Testis (tissue), 3 donors: ENCODE data around the gene MINK1. TPM values are rescaled to one million over a fixed set of nuclear protein-coding genes. Genes with fewer than 3 reads are reported as not detected.

ENCODE experiments used
- DNase-seq: peaks from one replicate; pipeline ENCODE4 v3.0.0-alpha.2; 2019
- H3K27ac ChIP-seq, 2 donors: fragments of 200-600 bp; sonication (generic); one replicate each; pipeline ENCODE4 v1.5.1; 2019
- H3K27me3 ChIP-seq: fragments of 200-600 bp; sonication (generic); one replicate; pipeline ENCODE4 v1.5.1; 2019
- H3K36me3 ChIP-seq: fragments of 200-600 bp; sonication (generic); one replicate; pipeline ENCODE4 v1.5.1; 2017; ENCODE audit warnings: low read depth; ENCODE audit errors: missing control alignments
- H3K4me1 ChIP-seq: fragments of 200-600 bp; sonication (generic); one replicate; pipeline ENCODE4 v1.5.1; 2019
- H3K4me3 ChIP-seq, 2 donors: fragments of 200-600 bp; sonication (generic); one replicate each; pipeline ENCODE4 v1.5.1; 2017 to 2019
- H3K9me3 ChIP-seq: fragments of 200-600 bp; sonication (generic); one replicate; pipeline ENCODE4 v1.5.1; 2017
- CTCF ChIP-seq, 3 experiments: fragments of 450-650 bp in 2 of 3; fragments of 200-600 bp in 1 of 3; sonication (generic) in 1 of 3; IDR thresholded peaks; one replicate each; pipeline ENCODE4 v1.5.1; 2016 to 2019; ENCODE audit warnings: antibody characterized with exemption in 3 of 3, mild to moderate bottlenecking in 2 of 3, moderate library complexity in 1 of 3
- POLR2A ChIP-seq: fragments of 450-650 bp; IDR thresholded peaks from one replicate; pipeline ENCODE4 v1.6.1; 2017; ENCODE audit warnings: antibody characterized with exemption, mild to moderate bottlenecking, moderate library complexity
- WGBS, 2 donors: methylation state at CpG; one replicate each; pipeline ENCODE4 v1.1.5; 2018; 5-methylcytosine and 5-hydroxymethylcytosine counted together
- intact Hi-C: fragments of 100-400 bp; cut with DNase I; formaldehyde crosslinking; loops from one replicate; pipeline ENCODE4 v1.15.1; 2023; ENCODE audit warnings: low total_unique reads
- polyA plus RNA-seq: library from polyadenylated mRNA; stranded (reverse); fragments of 350-450 nt; fragmentation: Illumina TruSeq; extraction: RNeasy Lipid Tissue Mini Kit (QIAGEN cat#74804); gene quantifications from one replicate; pipeline ENCODE4 v1.2.3, GENCODE V29; 2014; ENCODE audit warnings: low read depth, low replicate concordance; ENCODE audit not compliant: insufficient read depth
- total RNA-seq, 2 donors: library from RNA; depleted of rRNA; stranded (reverse); fragments of >200 nt; gene quantifications; one replicate each; pipeline ENCODE4 v1.2.3, GENCODE V29; 2016

MINK1 gene
- total and polyA plus RNA-seq, 3 donors from 2014 or later, result 77.4 to 142 (median 135) TPM

DNA sequence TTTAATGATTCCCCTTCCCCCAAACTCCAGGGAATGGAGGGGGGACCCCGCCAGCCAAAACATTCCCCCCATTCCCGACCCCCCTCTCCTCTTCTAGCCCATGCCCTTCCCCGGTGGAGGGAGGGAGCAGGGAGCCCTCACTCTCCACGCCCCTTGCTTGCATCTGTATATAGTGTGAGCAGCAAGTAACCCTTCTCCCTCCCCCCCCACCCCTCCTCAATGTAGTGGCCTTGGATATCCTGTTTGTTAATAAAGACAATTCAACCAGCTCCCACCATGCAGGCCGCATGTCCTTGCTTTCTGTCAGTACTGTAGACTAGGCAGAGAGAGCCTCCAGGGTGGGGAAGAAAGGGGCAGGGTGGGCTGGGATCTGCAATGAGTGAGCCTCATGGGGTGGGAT, 64.6 kb downstream of the MINK1 start:
- TF ChIP-seq CTCF (IDR thresholded peaks at IDR 0.05) (no peak), POLR2A (no peak)
- no peaks in the 10 kb centered on the region for H3K36me3 ChIP-seq
- intact Hi-C loops, result loop anchor here (10.0 kb wide), 1 partner anchor 193 kb away; the partner anchor contains the start of gene PELP1
- H3K4me3 ChIP-seq, result no peak overlapping the region
- no peaks in the 10 kb centered on the region for H3K9me3 ChIP-seq
- H3K27ac ChIP-seq, result no peak overlapping the region
- no peaks in the 10 kb centered on the region for H3K27me3 ChIP-seq
- H3K4me1 ChIP-seq, result peaks cover 8% of the 10 kb centered on the region
- WGBS, 2 donors, result 69 to 83% methylated on average over 5 of the region's 5 CpGs
- no peak for DNase-seq

- intact Hi-C loops, result loop anchor here (10.0 kb wide), 1 partner anchor 194 kb away; the partner anchor contains the start of gene PELP1
- no peak for TF ChIP-seq POLR2A
- TF ChIP-seq CTCF (IDR thresholded peaks at IDR 0.05), result no peak
- peaks cover 8% of the 10 kb centered on the region for H3K4me1 ChIP-seq
- H3K36me3 ChIP-seq, result no peaks in the 10 kb centered on the region
- H3K9me3 ChIP-seq, result no peaks in the 10 kb centered on the region
- no peak overlapping the region for H3K27ac ChIP-seq
- no peak overlapping the region for H3K4me3 ChIP-seq
- DNase-seq, result no peak
- H3K27me3 ChIP-seq, result no peaks in the 10 kb centered on the region
- WGBS, 2 donors, result 44 to 52% methylated on average over 8 of the region's 8 CpGs
Measured at GRCh38 chr17:4898351-4898750, 65.2 kb downstream of the MINK1 start.

DNA sequence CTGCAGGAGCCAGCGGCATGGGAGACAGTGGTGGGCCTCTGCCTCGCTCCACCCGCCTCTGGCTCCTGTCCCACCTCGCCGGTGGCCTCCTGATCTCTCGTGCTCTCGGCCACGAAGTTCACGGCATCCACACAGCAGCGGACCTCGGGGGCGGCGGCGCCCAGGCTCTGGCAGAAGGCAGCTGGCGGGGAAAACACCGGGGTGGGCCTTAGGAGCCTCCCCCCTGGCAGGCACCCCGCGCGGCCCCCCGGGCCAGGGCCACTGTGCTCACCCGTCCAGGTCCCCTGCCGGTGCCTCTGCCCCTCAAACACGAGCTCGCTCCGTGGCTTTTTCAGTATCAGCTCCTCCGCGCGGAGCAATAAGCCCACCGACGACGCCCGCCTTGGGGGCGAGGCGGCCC, 65.8 kb downstream of the MINK1 start:
- H3K9me3 ChIP-seq, result no peaks in the 10 kb centered on the region
- H3K36me3 ChIP-seq, result no peaks in the 10 kb centered on the region
- intact Hi-C loops, result loop anchor here (10.0 kb wide), 1 partner anchor 194 kb away; the partner anchor contains the start of gene PELP1
- no peaks in the 10 kb centered on the region for H3K27me3 ChIP-seq
- no peak for DNase-seq
- peak overlapping the region; percentile 32 to 36 for H3K4me3 ChIP-seq
- H3K4me1 ChIP-seq, result peaks cover 8% of the 10 kb centered on the region
- H3K27ac ChIP-seq, result no peak overlapping the region
- no peak for TF ChIP-seq CTCF (IDR thresholded peaks at IDR 0.05)
- TF ChIP-seq POLR2A, result no peak
- WGBS, 2 donors, result 20 to 38% methylated on average over 7 to 34 of the region's 34 CpGs

GRCh38 chr17:4899341-4900230, 66.4 kb downstream of the MINK1 start, which contains the start of gene C17orf107:
C17orf107 (plus strand) TSS chr17:4899536; CDS start chr17:4899763, 227 bp downstream.
- Histone ChIP-seq H3K4me3 (peak within 1 kb of the TSS; percentile 36 to 42), H3K36me3 (no peaks in the 10 kb centered on the region), H3K27ac (no peak within 1 kb of the TSS), H3K4me1 (peaks cover 8% of the 10 kb centered on the region), H3K9me3 (no peaks in the 10 kb centered on the region), H3K27me3 (no peaks in the 10 kb centered on the region)
- intact Hi-C loops, result loop anchor here (10.0 kb wide), 1 partner anchor 195 kb away; the partner anchor contains the start of gene PELP1
- peak; percentile 76 for DNase-seq
- TF ChIP-seq POLR2A (no peak), CTCF (IDR thresholded peaks at IDR 0.05) (no peak)
- 29 to 35% methylated on average over 22 to 54 of the region's 60 CpGs for WGBS, 2 donors
